ENCODE measurements around the gene CES4A.
"Not testable (repeated sequence)": the region's sequence is repeated elsewhere in the genome, so short reads cannot be mapped to it uniquely, and the experiment has no call there.

CES4A gene

DNA sequence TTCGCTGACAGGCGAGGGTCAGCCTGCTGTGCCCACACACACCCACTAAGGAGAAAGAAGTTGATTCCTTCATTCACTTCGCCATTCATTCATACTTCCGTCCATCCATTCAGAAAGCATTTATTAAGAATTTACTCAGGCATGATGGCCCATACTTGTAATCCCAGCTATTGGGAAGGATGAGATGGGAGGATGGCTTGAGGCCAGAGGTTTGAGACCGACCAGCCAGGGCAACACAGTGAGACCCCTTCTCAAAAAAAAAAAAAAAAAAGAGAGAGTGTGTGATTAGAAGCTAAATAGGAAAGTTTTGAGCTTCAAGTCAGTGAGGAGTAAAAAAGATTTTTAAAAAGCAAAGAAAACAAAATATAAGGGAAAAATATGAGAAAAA is 44.3 kb upstream of the CES4A start:
- H3K9me3 ChIP-seq: no peaks in the 10 kb centered on the region
- peaks cover 25 to 50% (median 48%) of the 10 kb centered on the region in 3 donors for H3K36me3 ChIP-seq
- peaks cover 0 to 14% (median 11%) of the 10 kb centered on the region in 4 donors for H3K4me1 ChIP-seq
- intact Hi-C loops (cut with DNase I; ENCODE audit: low total_unique reads): no loop called here
- TF ChIP-seq, protein P1, sequence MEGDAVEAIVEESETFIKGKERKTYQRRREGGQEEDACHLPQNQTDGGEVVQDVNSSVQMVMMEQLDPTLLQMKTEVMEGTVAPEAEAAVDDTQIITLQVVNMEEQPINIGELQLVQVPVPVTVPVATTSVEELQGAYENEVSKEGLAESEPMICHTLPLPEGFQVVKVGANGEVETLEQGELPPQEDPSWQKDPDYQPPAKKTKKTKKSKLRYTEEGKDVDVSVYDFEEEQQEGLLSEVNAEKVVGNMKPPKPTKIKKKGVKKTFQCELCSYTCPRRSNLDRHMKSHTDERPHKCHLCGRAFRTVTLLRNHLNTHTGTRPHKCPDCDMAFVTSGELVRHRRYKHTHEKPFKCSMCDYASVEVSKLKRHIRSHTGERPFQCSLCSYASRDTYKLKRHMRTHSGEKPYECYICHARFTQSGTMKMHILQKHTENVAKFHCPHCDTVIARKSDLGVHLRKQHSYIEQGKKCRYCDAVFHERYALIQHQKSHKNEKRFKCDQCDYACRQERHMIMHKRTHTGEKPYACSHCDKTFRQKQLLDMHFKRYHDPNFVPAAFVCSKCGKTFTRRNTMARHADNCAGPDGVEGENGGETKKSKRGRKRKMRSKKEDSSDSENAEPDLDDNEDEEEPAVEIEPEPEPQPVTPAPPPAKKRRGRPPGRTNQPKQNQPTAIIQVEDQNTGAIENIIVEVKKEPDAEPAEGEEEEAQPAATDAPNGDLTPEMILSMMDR (IDR thresholded peaks at IDR 0.05): no peak
- no peak overlapping the region for H3K4me3 ChIP-seq
- no peak for DNase-seq
- no peaks in the 10 kb centered on the region for H3K27me3 ChIP-seq
- no peak overlapping the region for H3K27ac ChIP-seq

DNA sequence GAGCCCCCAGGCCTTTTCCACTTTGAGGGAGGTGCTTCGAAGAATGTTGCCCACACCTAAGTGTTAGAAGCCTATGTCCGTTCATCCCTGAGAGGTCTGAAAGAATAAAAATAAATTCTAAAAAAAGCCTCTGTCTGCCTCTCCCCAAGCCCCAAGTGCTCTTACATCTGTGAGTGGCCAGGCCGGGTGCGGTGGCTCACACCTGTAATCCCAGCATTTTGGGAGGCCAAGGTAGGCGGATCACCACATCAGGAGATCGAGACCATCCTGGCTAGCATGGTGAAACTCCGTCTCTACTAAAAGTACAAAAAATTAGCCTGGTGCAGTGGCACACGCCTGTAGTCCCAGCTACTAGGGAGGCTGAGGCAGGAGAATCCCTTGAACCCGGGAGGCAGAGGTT is 43.4 kb upstream of the CES4A start:
- H3K9me3 ChIP-seq; H3K4me3 ChIP-seq; H3K27me3 ChIP-seq; H3K27ac ChIP-seq; intact Hi-C loops (cut with DNase I; ENCODE audit: low total_unique reads); DNase-seq: not testable (repeated sequence)
- peaks cover 0 to 17% (median 13%) of the 10 kb centered on the region in 4 donors for H3K4me1 ChIP-seq
- H3K36me3 ChIP-seq: peaks cover 25 to 41% (median 39%) of the 10 kb centered on the region in 3 donors

DNA sequence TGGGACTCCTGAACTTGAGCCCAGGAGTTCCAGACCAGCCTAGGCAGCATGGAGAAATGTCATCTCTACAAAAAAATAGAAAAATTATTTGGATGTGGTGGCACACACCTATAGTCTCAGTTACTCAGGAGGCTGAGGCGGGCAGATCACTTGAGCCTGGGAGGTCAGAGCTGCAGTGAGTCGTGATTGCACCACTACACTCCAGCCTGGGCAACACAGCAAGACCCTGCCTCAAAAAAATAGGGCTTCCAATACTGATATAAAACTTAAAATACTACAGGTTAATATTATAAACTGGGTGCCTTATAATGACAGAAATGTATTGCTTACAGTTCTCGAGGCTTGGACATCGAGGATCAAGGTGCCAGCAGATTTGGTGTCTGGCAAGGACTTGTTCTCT is 42.5 kb upstream of the CES4A start:
- peaks cover 17 to 31% (median 29%) of the 10 kb centered on the region in 3 donors for H3K36me3 ChIP-seq
- no peaks in the 10 kb centered on the region for H3K9me3 ChIP-seq
- H3K27ac ChIP-seq: no peak overlapping the region
- DNase-seq: no peak
- no peaks in the 10 kb centered on the region for H3K27me3 ChIP-seq
- intact Hi-C loops (cut with DNase I; ENCODE audit: low total_unique reads): no loop called here
- H3K4me3 ChIP-seq: no peak overlapping the region
- TF ChIP-seq, protein P1 (IDR thresholded peaks at IDR 0.05): no peak
- H3K4me1 ChIP-seq: peaks cover 0 to 17% (median 13%) of the 10 kb centered on the region in 4 donors

DNA sequence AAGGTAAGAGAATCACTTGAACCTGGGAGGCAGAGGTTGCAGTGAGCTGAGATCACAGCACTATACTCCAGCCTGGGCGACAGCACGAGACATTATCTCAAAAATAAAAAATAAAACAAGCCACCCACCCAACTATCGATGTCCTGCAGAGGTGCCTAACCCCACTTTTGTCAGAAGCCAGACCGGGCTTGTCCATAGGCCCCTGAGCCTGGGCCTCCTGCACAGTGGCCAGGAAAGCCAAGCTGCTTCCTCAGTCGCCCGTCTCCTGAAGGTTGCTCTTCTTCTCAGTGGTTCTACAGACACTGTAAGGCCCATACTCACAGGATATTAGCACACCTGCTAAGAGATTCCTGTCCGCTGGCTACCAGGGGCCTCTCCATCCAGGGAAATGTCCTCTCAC is 41.8 kb upstream of the CES4A start:
- Histone ChIP-seq H3K4me3 (no peak overlapping the region), H3K36me3 (peaks cover 11 to 25% (median 23%) of the 10 kb centered on the region in 3 donors), H3K27me3 (no peaks in the 10 kb centered on the region), H3K9me3 (no peaks in the 10 kb centered on the region), H3K4me1 (peaks cover 0 to 17% (median 13%) of the 10 kb centered on the region in 4 donors), H3K27ac (no peak overlapping the region)
- DNase-seq: no peak
- TF ChIP-seq, protein P1 (IDR thresholded peaks at IDR 0.05): no peak
- intact Hi-C loops (cut with DNase I; ENCODE audit: low total_unique reads): no loop called here

DNA sequence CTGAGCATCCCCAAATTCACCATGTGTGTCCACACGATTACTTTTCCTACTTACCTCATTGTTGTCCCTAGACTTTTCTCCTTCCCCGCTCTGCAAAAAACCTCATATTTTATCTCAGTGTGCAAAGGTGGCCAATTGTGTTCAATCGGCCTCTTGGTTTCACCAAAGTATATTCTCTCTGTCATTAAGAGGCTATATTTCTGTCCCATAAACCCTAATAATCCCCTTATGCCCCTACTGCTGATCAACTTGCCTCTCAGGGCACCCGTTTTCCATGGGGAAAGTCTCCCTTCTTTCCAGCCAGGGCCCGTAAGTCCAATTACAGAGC is 41.5 kb upstream of the CES4A start:
- H3K4me1 ChIP-seq: peaks cover 0 to 17% (median 13%) of the 10 kb centered on the region in 4 donors
- peaks cover 7 to 21% (median 19%) of the 10 kb centered on the region in 3 donors for H3K36me3 ChIP-seq
- intact Hi-C loops (cut with DNase I; ENCODE audit: low total_unique reads): no loop called here
- DNase-seq: no peak
- H3K27me3 ChIP-seq: no peaks in the 10 kb centered on the region
- TF ChIP-seq, protein P1 (IDR thresholded peaks at IDR 0.05): no peak
- no peaks in the 10 kb centered on the region for H3K9me3 ChIP-seq
- H3K27ac ChIP-seq: no peak overlapping the region
- H3K4me3 ChIP-seq: no peak overlapping the region

DNA sequence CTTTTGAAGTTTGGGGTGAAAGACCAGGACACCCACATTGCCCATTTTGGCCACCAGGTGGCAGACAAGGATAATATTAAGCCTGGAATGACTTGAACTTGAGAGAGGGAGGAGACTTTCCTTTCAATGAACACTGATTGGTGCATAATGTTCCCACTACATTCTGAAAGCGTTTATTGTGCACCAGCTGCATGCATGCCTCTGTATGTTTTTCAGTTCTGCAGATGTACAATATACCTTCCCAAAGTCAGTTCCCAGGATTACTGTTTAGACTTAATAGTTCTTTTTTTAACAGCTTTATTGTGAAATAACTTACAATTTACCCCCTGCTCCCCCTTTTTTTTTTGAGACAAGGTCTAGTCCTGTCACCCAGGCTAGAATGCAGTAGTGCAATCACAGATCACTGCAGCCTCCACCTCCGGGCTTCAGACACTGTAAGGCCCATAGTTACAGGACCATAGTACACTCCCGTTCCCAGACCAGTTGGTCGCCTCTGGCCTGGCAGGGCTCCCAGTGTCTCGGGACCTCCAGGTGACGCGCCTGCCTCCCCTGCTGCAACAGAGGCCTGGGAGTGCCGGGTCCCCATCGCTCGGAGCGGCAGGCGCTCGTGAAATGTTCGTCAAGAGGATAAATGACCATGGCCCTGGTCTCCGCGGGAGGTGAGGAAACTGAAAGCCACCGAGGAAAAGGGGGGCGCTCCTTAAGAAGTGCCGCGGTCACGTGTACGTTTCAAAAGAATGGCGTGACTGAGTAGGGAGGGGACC is 40.9 kb upstream of the CES4A start:
- peak; percentile 86 to 91 for DNase-seq
- peaks cover 0 to 17% (median 13%) of the 10 kb centered on the region in 4 donors for H3K4me1 ChIP-seq
- H3K9me3 ChIP-seq: no peaks in the 10 kb centered on the region
- intact Hi-C loops (cut with DNase I; ENCODE audit: low total_unique reads): no loop called here
- H3K27ac ChIP-seq: peak overlapping the region in 1 of 2 donors; percentile 40
- H3K4me3 ChIP-seq: peak overlapping the region; percentile 53 to 54
- no peaks in the 10 kb centered on the region for H3K27me3 ChIP-seq
- TF ChIP-seq, protein P1 (IDR thresholded peaks at IDR 0.05): peak; percentile 81 to 92
- peaks cover 1 to 16% (median 14%) of the 10 kb centered on the region in 3 donors for H3K36me3 ChIP-seq

All from tibial artery (tissue), 4 donors.